Measurements from ENCODE around the gene VSTM2L.
"Not testable (repeated sequence)": the region's sequence is repeated elsewhere in the genome, so short reads cannot be mapped to it uniquely, and the experiment has no call there.

VSTM2L gene

GRCh38 chr20:37902504-37903313 lies at the start of gene VSTM2L:
TSS of gene VSTM2L (plus strand) at chr20:37903127. CDS start at chr20:37903351, 224 bp downstream.
- DNase-seq: no peak

GRCh38 chr20:37853823-37854375 lies 49.0 kb upstream of the VSTM2L start:
- DNase-seq: no peak

- DNase-seq: not testable (repeated sequence)
These were observed 46.9 kb upstream of the VSTM2L start for GRCh38 chr20:37856034-37856433.

- DNase-seq: no peak
These were observed 45.8 kb upstream of the VSTM2L start for GRCh38 chr20:37856932-37857660.

- DNase-seq: no peak
These were observed 43.3 kb upstream of the VSTM2L start for GRCh38 chr20:37859406-37860171.

GRCh38 chr20:37863289-37863688 lies 39.6 kb upstream of the VSTM2L start:
- no peak for DNase-seq

GRCh38 chr20:37864298-37864697 lies 38.6 kb upstream of the VSTM2L start:
- no peak for DNase-seq

- DNase-seq: no peak
These were observed 36.9 kb upstream of the VSTM2L start for GRCh38 chr20:37866051-37866450.

GRCh38 chr20:37867289-37868195 lies 35.4 kb upstream of the VSTM2L start:
- no peak for DNase-seq

- DNase-seq: no peak
These were observed 34.0 kb upstream of the VSTM2L start for GRCh38 chr20:37868851-37869333.

GRCh38 chr20:37869334-37869861 lies 33.5 kb upstream of the VSTM2L start:
- no peak for DNase-seq

- no peak for DNase-seq
These were observed 32.6 kb upstream of the VSTM2L start for GRCh38 chr20:37870294-37870693.

GRCh38 chr20:37871751-37872150 lies 31.2 kb upstream of the VSTM2L start:
- DNase-seq: no peak

GRCh38 chr20:37872161-37872560 lies 30.8 kb upstream of the VSTM2L start:
- DNase-seq: no peak

- no peak for DNase-seq
These were observed 29.0 kb upstream of the VSTM2L start for GRCh38 chr20:37873884-37874283.

GRCh38 chr20:37875460-37876175 lies 27.3 kb upstream of the VSTM2L start:
- no peak for DNase-seq

- DNase-seq: no peak
These were observed 26.1 kb upstream of the VSTM2L start for GRCh38 chr20:37876863-37877262.

GRCh38 chr20:37877832-37878772 lies 24.8 kb upstream of the VSTM2L start:
- DNase-seq: no peak

GRCh38 chr20:37878835-37879599 lies 23.9 kb upstream of the VSTM2L start:
- DNase-seq: no peak

All from CD4-positive, alpha-beta T cell treated with Interleukin-6 for 4 hours (primary cell).